Fibroblast of skin of right quadriceps (primary cell): ENCODE results near the gene WBP4.

ENCODE experiments used
- DNase-seq: peaks from one replicate; pipeline ENCODE4 v3.0.0-alpha.2; 2013

The WBP4 gene

GRCh38 chr13:41049480-41050440 lies 11.5 kb upstream of the WBP4 start:
- no peak for DNase-seq

- DNase-seq, result no peak
Observed at GRCh38 chr13:41052441-41052840, 8.9 kb upstream of the WBP4 start.

GRCh38 chr13:41053384-41053826 lies 7.9 kb upstream of the WBP4 start:
- peak; percentile 60 for DNase-seq

GRCh38 chr13:41054212-41054877 lies 7.0 kb upstream of the WBP4 start:
- DNase-seq, result peak; percentile 61

- no peak for DNase-seq
Observed at GRCh38 chr13:41054919-41055619, 6.2 kb upstream of the WBP4 start.

GRCh38 chr13:41056194-41056593 lies 5.1 kb upstream of the WBP4 start:
- DNase-seq, result no peak

GRCh38 chr13:41056826-41057711 lies 4.2 kb upstream of the WBP4 start:
- no peak for DNase-seq

GRCh38 chr13:41058295-41059070 lies 2.8 kb upstream of the WBP4 start:
- no peak for DNase-seq

- no peak for DNase-seq
Observed at GRCh38 chr13:41059456-41060081, 1.7 kb upstream of the WBP4 start.

- peak; percentile 93 for DNase-seq
Observed at GRCh38 chr13:41060082-41060723, 1.1 kb upstream of the WBP4 start.

GRCh38 chr13:41060724-41061074 lies 610 bp upstream of the WBP4 start:
- DNase-seq, result peak; percentile 88

- peak; percentile 67 for DNase-seq
Observed at GRCh38 chr13:41061914-41062837, 867 bp downstream of the WBP4 start.

- peak; percentile 83 for DNase-seq
Observed at GRCh38 chr13:41064493-41064892, 3.2 kb downstream of the WBP4 start.

GRCh38 chr13:41065078-41065477 lies 3.8 kb downstream of the WBP4 start:
- DNase-seq, result peak; percentile 56

- DNase-seq, result no peak
Observed at GRCh38 chr13:41074523-41074922, 13.2 kb downstream of the WBP4 start.

GRCh38 chr13:41075034-41075433 lies 13.7 kb downstream of the WBP4 start:
- peak; percentile 29 for DNase-seq

GRCh38 chr13:41075485-41075884 lies 14.2 kb downstream of the WBP4 start:
- no peak for DNase-seq

GRCh38 chr13:41077475-41077874 lies 16.2 kb downstream of the WBP4 start:
- DNase-seq, result no peak

GRCh38 chr13:41079725-41080124 lies 18.4 kb downstream of the WBP4 start:
- DNase-seq, result no peak
